MM.1S (cell line): ENCODE data around the gene CDADC1.

Experiments used
- EZH2 ChIP-seq: fragments of 300-600 bp; sonication (generic); optimal IDR thresholded peaks from 2 replicates; pipeline ENCODE3; 2017; ENCODE audit warnings: low read depth, mild to moderate bottlenecking, antibody characterized with exemption, low read length, mixed read lengths
- TF ChIP-seq, protein P1 (sequence below): fragments of 300-600 bp; sonication (generic); IDR thresholded peaks from 2 replicates; pipeline ENCODE4 v1.5.1; 2016; ENCODE audit warnings: antibody characterized with exemption, low read length, mixed read lengths

DNA sequence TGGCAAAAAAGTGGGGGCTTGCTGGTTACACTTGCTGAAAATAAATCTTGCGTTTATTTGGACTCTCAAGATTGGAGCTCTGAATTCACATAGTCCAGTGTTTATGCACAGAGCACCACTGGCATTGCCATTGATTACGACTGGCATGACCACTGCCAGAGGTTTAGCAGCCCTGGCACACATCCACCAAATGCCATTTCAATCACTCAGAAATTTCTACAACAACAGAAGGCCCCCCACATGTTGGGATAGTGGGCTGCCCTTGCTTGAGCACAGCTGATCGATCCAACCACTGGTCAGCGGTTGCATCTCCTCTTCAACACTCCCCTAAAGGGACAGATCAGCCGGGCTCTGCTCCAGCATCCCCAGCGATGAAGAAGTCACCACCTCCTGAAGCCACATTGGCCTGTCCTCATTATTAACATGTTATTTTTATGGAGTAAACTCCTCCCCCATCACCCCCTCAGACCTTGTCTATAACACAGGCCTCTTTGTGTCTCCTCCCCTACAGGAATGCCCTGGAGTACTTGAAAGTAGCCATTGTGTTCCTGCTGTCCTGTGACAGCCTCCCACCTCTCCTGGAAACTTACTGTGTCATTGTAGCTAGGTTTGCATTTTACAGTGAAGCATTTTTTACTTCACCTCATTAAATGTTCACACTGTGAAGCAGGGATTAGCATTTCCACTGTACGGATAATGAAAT lies 51.3 kb downstream of the CDADC1 start:
- TF ChIP-seq, protein P1, sequence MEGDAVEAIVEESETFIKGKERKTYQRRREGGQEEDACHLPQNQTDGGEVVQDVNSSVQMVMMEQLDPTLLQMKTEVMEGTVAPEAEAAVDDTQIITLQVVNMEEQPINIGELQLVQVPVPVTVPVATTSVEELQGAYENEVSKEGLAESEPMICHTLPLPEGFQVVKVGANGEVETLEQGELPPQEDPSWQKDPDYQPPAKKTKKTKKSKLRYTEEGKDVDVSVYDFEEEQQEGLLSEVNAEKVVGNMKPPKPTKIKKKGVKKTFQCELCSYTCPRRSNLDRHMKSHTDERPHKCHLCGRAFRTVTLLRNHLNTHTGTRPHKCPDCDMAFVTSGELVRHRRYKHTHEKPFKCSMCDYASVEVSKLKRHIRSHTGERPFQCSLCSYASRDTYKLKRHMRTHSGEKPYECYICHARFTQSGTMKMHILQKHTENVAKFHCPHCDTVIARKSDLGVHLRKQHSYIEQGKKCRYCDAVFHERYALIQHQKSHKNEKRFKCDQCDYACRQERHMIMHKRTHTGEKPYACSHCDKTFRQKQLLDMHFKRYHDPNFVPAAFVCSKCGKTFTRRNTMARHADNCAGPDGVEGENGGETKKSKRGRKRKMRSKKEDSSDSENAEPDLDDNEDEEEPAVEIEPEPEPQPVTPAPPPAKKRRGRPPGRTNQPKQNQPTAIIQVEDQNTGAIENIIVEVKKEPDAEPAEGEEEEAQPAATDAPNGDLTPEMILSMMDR = no peak
- TF ChIP-seq EZH2 = no peak
